HG02610 (cell line): Measurements from ENCODE around the gene WFS1.

Experiments
- ATAC-seq: cut with Tn5 transposase; IDR thresholded peaks from one replicate; pipeline ENCODE4 v1.9.1; 2021; ENCODE audit warnings: mild to moderate bottlenecking, moderate library complexity; ENCODE audit not compliant: unreplicated experiment

Gene WFS1

GRCh38 chr4:6322067-6322760 lies 52.6 kb downstream of the WFS1 start:
- ATAC-seq: no peak

GRCh38 chr4:6322761-6323566 lies 53.3 kb downstream of the WFS1 start:
- no peak for ATAC-seq

- ATAC-seq: no peak
Observed at GRCh38 chr4:6324461-6324998, 54.9 kb downstream of the WFS1 start.

GRCh38 chr4:6324999-6325787 lies 55.5 kb downstream of the WFS1 start:
- ATAC-seq: no peak

- ATAC-seq: no peak
Observed at GRCh38 chr4:6325788-6326290, 56.2 kb downstream of the WFS1 start.

GRCh38 chr4:6326312-6327060 lies 56.8 kb downstream of the WFS1 start:
- no peak for ATAC-seq

- ATAC-seq: peak; percentile 50
Observed at GRCh38 chr4:6327220-6327917, 57.7 kb downstream of the WFS1 start.

GRCh38 chr4:6328526-6328925 lies 58.9 kb downstream of the WFS1 start:
- ATAC-seq: no peak

GRCh38 chr4:6329478-6330383 lies 60.1 kb downstream of the WFS1 start:
- no peak for ATAC-seq

GRCh38 chr4:6330384-6330767 lies 60.7 kb downstream of the WFS1 start:
- ATAC-seq: no peak

- ATAC-seq: no peak
Observed at GRCh38 chr4:6331018-6331417, 61.4 kb downstream of the WFS1 start.

- no peak for ATAC-seq
Observed at GRCh38 chr4:6331468-6331867, 61.8 kb downstream of the WFS1 start.

GRCh38 chr4:6332042-6332668 lies 62.5 kb downstream of the WFS1 start:
- no peak for ATAC-seq

- no peak for ATAC-seq
Observed at GRCh38 chr4:6332669-6333050, 63.0 kb downstream of the WFS1 start.

- ATAC-seq: no peak
Observed at GRCh38 chr4:6333301-6334202, 63.9 kb downstream of the WFS1 start.

- ATAC-seq: no peak
Observed at GRCh38 chr4:6334203-6334887, 64.7 kb downstream of the WFS1 start.
